Naive B cell (primary cell): Measurements from ENCODE around the gene CHCHD5. TPM values are rescaled to one million over a fixed set of nuclear protein-coding genes. Genes with fewer than 3 reads are reported as not detected.

Source experiments
- ATAC-seq, 2 donors: fragments of 150-1000 bp; cut with Tn5 transposase; 2 replicates each; pipeline ENCODE4 v1.10.0; 2021; ENCODE audit warnings: low read depth in 2 of 2, mild to moderate bottlenecking in 2 of 2, moderate library complexity in 2 of 2
- DNase-seq: peaks from one replicate; pipeline ENCODE4 v3.0.0; 2022
- H3K27ac Mint-ChIP-seq, 6 donors: one replicate each; pipeline ENCODE4 v1.8.0; 2020 to 2022; ENCODE audit warnings: mild to moderate bottlenecking in 6 of 6, mixed read lengths in 6 of 6, moderate library complexity in 5 of 6, inconsistent platforms in 2 of 6
- H3K27me3 Mint-ChIP-seq, 3 donors: one replicate each; pipeline ENCODE4 v1.8.0; 2021 to 2022; ENCODE audit warnings: mixed read lengths in 3 of 3, mild to moderate bottlenecking in 1 of 3
- H3K36me3 Mint-ChIP-seq, 2 donors: one replicate each; pipeline ENCODE4 v1.8.0; 2020 to 2022; ENCODE audit warnings: mixed read lengths in 2 of 2, inconsistent platforms in 1 of 2, mild to moderate bottlenecking in 1 of 2
- H3K4me1 Mint-ChIP-seq, 3 donors: one replicate each; pipeline ENCODE4 v1.8.0; 2020 to 2022; ENCODE audit warnings: mixed read lengths in 3 of 3, inconsistent platforms in 1 of 3, mild to moderate bottlenecking in 1 of 3, moderate library complexity in 1 of 3
- H3K4me3 Mint-ChIP-seq, 8 donors: one replicate each; pipeline ENCODE4 v1.8.0; 2020 to 2022; ENCODE audit warnings: mild to moderate bottlenecking in 8 of 8, mixed read lengths in 8 of 8, moderate library complexity in 8 of 8, inconsistent platforms in 2 of 8
- H3K9me3 Mint-ChIP-seq, 7 donors: one replicate each; pipeline ENCODE4 v1.8.0; 2020 to 2022; ENCODE audit warnings: mixed read lengths in 7 of 7, mild to moderate bottlenecking in 5 of 7, inconsistent platforms in 2 of 7, moderate library complexity in 1 of 7
- polyA plus RNA-seq, 6 donors: library from polyadenylated mRNA; unstranded; fragments of 300-500 nt; fragmentation: Illumina TruSeq; gene quantifications; one replicate each; pipeline ENCODE4 v1.2.3, GENCODE V29; 2021; ENCODE audit warnings: low read depth in 6 of 6

Gene CHCHD5
- polyA plus RNA-seq, 6 donors from 2014 or later, result 34.0 to 53.0 (median 43.6) TPM

GRCh38 chr2:112572005-112572404, 12.4 kb upstream of the CHCHD5 start:
- Mint-ChIP-seq H3K27me3 (no peaks in the 10 kb centered on the region), H3K36me3 (peaks cover 64 to 73% of the 10 kb centered on the region in 2 donors), H3K4me3 (no peak overlapping the region), H3K4me1 (no peaks in the 10 kb centered on the region), H3K27ac (peak overlapping the region in 1 of 6 donors; percentile 3), H3K9me3 (peaks cover 0 to 16% (median 10%) of the 10 kb centered on the region in 7 donors)
- ATAC-seq, result no peak
- DNase-seq, result no peak

GRCh38 chr2:112577756-112578155, 6.7 kb upstream of the CHCHD5 start:
- peaks cover 18 to 25% of the 10 kb centered on the region in 2 donors for H3K36me3 Mint-ChIP-seq
- H3K4me1 Mint-ChIP-seq, result peaks cover 0 to 5% (median 0%) of the 10 kb centered on the region in 3 donors
- H3K9me3 Mint-ChIP-seq, result no peaks in the 10 kb centered on the region
- no peaks in the 10 kb centered on the region for H3K27me3 Mint-ChIP-seq
- H3K27ac Mint-ChIP-seq, result no peak overlapping the region
- no peak for ATAC-seq
- H3K4me3 Mint-ChIP-seq, result no peak overlapping the region
- DNase-seq, result no peak

GRCh38 chr2:112579241-112579640, 5.2 kb upstream of the CHCHD5 start:
- Mint-ChIP-seq H3K36me3 (peaks cover 18 to 25% of the 10 kb centered on the region in 2 donors), H3K9me3 (peaks cover 0 to 5% (median 0%) of the 10 kb centered on the region in 7 donors), H3K27ac (no peak overlapping the region), H3K4me1 (peaks cover 6 to 20% (median 9%) of the 10 kb centered on the region in 3 donors), H3K4me3 (no peak overlapping the region), H3K27me3 (no peaks in the 10 kb centered on the region)
- ATAC-seq, result no peak
- no peak for DNase-seq

DNA sequence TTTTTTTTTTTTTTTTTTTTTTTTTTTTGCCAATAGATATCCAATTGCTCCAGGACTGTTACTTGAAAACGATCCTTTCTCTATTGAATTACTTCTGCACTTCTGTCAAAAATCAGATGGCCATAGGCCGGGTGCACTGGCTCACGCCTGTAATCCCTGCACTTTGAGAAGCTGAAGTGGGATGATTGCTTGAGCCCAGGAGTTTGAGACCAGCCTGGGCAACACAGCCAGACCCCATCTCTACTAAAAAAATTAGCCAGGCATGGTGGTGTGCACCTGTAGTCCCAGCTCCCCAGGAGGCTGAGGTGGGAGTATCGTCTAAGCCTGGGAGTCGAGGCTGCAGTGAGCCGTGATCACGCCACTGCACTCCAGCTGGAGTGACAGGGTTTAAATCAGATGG, 4.3 kb upstream of the CHCHD5 start:
- ATAC-seq (no peak), DNase-seq (no peak)
- Mint-ChIP-seq H3K27ac (no peak overlapping the region), H3K36me3 (peaks cover 14 to 21% of the 10 kb centered on the region in 2 donors), H3K4me1 (peaks cover 13 to 28% (median 17%) of the 10 kb centered on the region in 3 donors), H3K4me3 (no peak overlapping the region), H3K27me3 (no peaks in the 10 kb centered on the region), H3K9me3 (peaks cover 0 to 5% (median 0%) of the 10 kb centered on the region in 7 donors)

DNA sequence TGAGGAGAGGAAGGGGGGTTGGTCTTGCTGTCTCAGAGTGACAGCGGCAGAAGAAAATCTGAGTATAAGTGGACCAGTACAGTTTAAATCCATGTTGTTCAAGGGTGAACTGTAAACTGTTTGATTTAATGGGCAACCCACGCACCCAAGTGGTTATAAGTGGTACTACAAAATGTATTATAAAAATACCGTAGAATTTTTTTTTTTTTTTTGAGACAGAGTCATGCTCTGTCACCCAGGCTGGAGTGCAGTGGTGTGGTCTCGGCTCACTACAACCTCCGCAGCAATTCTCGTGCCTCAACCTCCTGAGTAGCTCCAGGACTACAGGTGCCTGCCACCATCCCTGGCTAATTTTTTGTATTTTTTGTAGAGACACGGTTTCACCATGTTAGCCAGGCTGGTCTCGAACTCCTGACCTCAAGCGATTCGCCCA, 2.1 kb upstream of the CHCHD5 start:
- peaks cover 0 to 5% (median 0%) of the 10 kb centered on the region in 7 donors for H3K9me3 Mint-ChIP-seq
- peaks cover 0 to 12% of the 10 kb centered on the region in 2 donors for H3K36me3 Mint-ChIP-seq

GRCh38 chr2:112583497-112584133, 794 bp upstream of the CHCHD5 start:
- Mint-ChIP-seq H3K4me3 (peak overlapping the region; percentile 91 to 98 (median 96)), H3K36me3 (peaks cover 5 to 20% of the 10 kb centered on the region in 2 donors), H3K27ac (peak overlapping the region; percentile 88 to 99 (median 98)), H3K27me3 (no peaks in the 10 kb centered on the region), H3K4me1 (peaks cover 28 to 38% (median 33%) of the 10 kb centered on the region in 3 donors), H3K9me3 (peaks cover 0 to 5% (median 0%) of the 10 kb centered on the region in 7 donors)
- DNase-seq (no peak), ATAC-seq (no peak)

More for the DNA sequence above, 2.1 kb upstream of the CHCHD5 start:
- peaks cover 28 to 38% (median 30%) of the 10 kb centered on the region in 3 donors for H3K4me1 Mint-ChIP-seq
- ATAC-seq (peak; percentile 7 to 18), DNase-seq (peak; percentile 57)
- no peaks in the 10 kb centered on the region for H3K27me3 Mint-ChIP-seq
- peak overlapping the region in 2 of 6 donors; percentile 29 to 84 for H3K27ac Mint-ChIP-seq
- H3K4me3 Mint-ChIP-seq, result peak overlapping the region in 5 of 8 donors; percentile 9 to 98 (median 50)

GRCh38 chr2:112584891-112585250, 462 bp downstream of the CHCHD5 start:
- peaks cover 0 to 5% (median 0%) of the 10 kb centered on the region in 7 donors for H3K9me3 Mint-ChIP-seq
- peaks cover 28 to 38% (median 34%) of the 10 kb centered on the region in 3 donors for H3K4me1 Mint-ChIP-seq
- ATAC-seq (no peak), DNase-seq (no peak)
- peak overlapping the region; percentile 88 to 99 (median 98) for H3K27ac Mint-ChIP-seq
- H3K36me3 Mint-ChIP-seq, result peaks cover 5 to 22% of the 10 kb centered on the region in 2 donors
- H3K27me3 Mint-ChIP-seq, result no peaks in the 10 kb centered on the region
- H3K4me3 Mint-ChIP-seq, result peak overlapping the region; percentile 91 to 98 (median 96)

GRCh38 chr2:112585400-112585799, 991 bp downstream of the CHCHD5 start:
- Mint-ChIP-seq H3K9me3 (peaks cover 0 to 5% (median 0%) of the 10 kb centered on the region in 7 donors), H3K27ac (peak overlapping the region in 4 of 6 donors; percentile 83 to 99 (median 97)), H3K4me3 (peak overlapping the region; percentile 91 to 98 (median 96)), H3K4me1 (peaks cover 28 to 38% (median 34%) of the 10 kb centered on the region in 3 donors), H3K27me3 (no peaks in the 10 kb centered on the region), H3K36me3 (peaks cover 5 to 22% of the 10 kb centered on the region in 2 donors)
- ATAC-seq (no peak), DNase-seq (no peak)

DNA sequence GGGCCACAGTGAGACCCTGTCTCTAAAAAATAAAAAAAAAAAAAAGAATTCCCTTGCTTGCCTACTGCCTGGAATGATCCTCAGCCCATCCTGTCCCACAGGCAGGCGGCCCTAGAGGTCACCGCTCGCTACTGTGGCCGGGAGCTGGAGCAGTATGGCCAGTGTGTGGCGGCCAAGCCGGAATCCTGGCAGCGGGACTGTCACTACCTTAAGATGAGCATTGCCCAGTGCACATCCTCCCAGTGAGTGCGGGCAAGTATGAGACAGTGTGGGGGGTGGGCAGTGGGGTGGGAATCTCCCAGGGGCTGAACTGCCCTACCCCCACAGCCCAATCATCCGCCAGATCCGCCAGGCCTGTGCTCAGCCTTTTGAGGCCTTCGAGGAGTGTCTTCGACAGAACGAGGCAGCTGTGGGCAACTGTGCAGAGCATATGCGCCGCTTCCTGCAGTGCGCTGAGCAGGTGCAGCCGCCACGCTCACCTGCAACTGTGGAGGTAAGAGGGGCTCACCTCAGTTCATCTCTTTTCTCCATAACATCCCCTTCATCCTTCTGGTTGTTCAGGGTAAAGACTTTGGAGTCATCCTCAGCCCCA, 1.6 kb downstream of the CHCHD5 start:
- peaks cover 28 to 38% (median 34%) of the 10 kb centered on the region in 3 donors for H3K4me1 Mint-ChIP-seq
- DNase-seq (no peak), ATAC-seq (no peak)
- H3K36me3 Mint-ChIP-seq, result peaks cover 5 to 22% of the 10 kb centered on the region in 2 donors
- peaks cover 0 to 5% (median 0%) of the 10 kb centered on the region in 7 donors for H3K9me3 Mint-ChIP-seq
- peak overlapping the region in 2 of 6 donors; percentile 73 to 96 for H3K27ac Mint-ChIP-seq
- H3K4me3 Mint-ChIP-seq, result peak overlapping the region in 7 of 8 donors; percentile 29 to 98 (median 80)
- H3K27me3 Mint-ChIP-seq, result no peaks in the 10 kb centered on the region

- no peak for DNase-seq
- ATAC-seq, result no peak
- H3K36me3 Mint-ChIP-seq, result peaks cover 9 to 27% of the 10 kb centered on the region in 2 donors
- peaks cover 0 to 2% (median 0%) of the 10 kb centered on the region in 7 donors for H3K9me3 Mint-ChIP-seq
- H3K27ac Mint-ChIP-seq, result peak overlapping the region in 3 of 6 donors; percentile 79 to 86 (median 83)
- H3K4me3 Mint-ChIP-seq, result peak overlapping the region in 1 of 8 donors; percentile 76
- no peaks in the 10 kb centered on the region for H3K27me3 Mint-ChIP-seq
- peaks cover 24 to 31% (median 24%) of the 10 kb centered on the region in 3 donors for H3K4me1 Mint-ChIP-seq
Observed at GRCh38 chr2:112588611-112589045, 4.2 kb downstream of the CHCHD5 start.

DNA sequence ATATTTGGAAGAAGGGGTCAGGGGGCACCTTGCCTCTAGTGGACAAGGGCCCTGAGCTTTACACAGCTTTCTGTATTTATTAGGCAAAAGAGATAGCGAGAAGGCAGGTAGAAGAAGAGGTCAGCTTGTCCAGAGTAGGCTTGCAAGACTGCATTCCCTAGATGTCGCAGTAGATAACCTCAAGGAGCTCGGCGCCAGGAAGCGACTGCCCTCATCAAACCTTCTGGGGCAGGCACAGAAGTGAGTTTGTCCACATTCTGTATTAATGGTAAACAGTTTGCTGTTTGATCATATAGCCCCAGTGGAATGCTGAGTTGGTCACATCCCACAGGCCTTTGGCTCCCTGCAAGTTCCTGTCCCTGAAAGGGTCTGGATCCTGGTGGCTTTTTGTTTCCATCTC, 7.0 kb downstream of the CHCHD5 start:
- Mint-ChIP-seq H3K9me3 (no peaks in the 10 kb centered on the region), H3K36me3 (peaks cover 14 to 27% of the 10 kb centered on the region in 2 donors), H3K4me3 (no peak overlapping the region), H3K27ac (no peak overlapping the region), H3K4me1 (peaks cover 3 to 11% (median 8%) of the 10 kb centered on the region in 3 donors), H3K27me3 (no peaks in the 10 kb centered on the region)
- DNase-seq (no peak), ATAC-seq (no peak)

- Mint-ChIP-seq H3K4me3 (no peak overlapping the region), H3K36me3 (peaks cover 8 to 9% of the 10 kb centered on the region in 2 donors), H3K4me1 (no peaks in the 10 kb centered on the region), H3K9me3 (no peaks in the 10 kb centered on the region), H3K27me3 (no peaks in the 10 kb centered on the region), H3K27ac (peak overlapping the region in 1 of 6 donors; percentile 77)
- ATAC-seq (no peak), DNase-seq (no peak)
Observed at GRCh38 chr2:112593736-112594135, 9.3 kb downstream of the CHCHD5 start.

GRCh38 chr2:112597537-112598322, 13.3 kb downstream of the CHCHD5 start:
- H3K4me1 Mint-ChIP-seq, result peaks cover 5 to 7% (median 7%) of the 10 kb centered on the region in 3 donors

More at GRCh38 chr2:112597537-112598322, 13.3 kb downstream of the CHCHD5 start:
- Mint-ChIP-seq H3K4me3 (no peak overlapping the region), H3K36me3 (peaks cover 8 to 9% of the 10 kb centered on the region in 2 donors), H3K27me3 (no peaks in the 10 kb centered on the region), H3K27ac (no peak overlapping the region), H3K9me3 (no peaks in the 10 kb centered on the region)
- ATAC-seq (no peak), DNase-seq (no peak)
